Endothelial cell of umbilical vein (primary cell): ENCODE measurements around the gene HHATL.

Source experiments
- CTCF ChIP-seq, 2 donors: IDR thresholded peaks; 1 replicate in 1 of 2; 2 replicates in 1 of 2; pipeline ENCODE4 v1.5.1; 2011; ENCODE audit warnings: low read length in 2 of 2, mild to moderate bottlenecking in 2 of 2, moderate library complexity in 2 of 2, control low read depth in 1 of 2, inconsistent platforms in 1 of 2, low read depth in 1 of 2; ENCODE audit not compliant: insufficient read depth in 1 of 2; ENCODE audit errors: extremely low read depth in 1 of 2
- EZH2 ChIP-seq: IDR thresholded peaks from 2 replicates; pipeline ENCODE4 v1.6.1; 2012; ENCODE audit warnings: borderline replicate concordance, low read depth, mild to moderate bottlenecking, moderate library complexity, low read length, inconsistent platforms; ENCODE audit not compliant: severe bottlenecking
- GATA2 ChIP-seq: IDR thresholded peaks from 2 replicates; pipeline ENCODE4 v1.7.0; 2011; ENCODE audit warnings: low read depth, mild to moderate bottlenecking, moderate library complexity, mixed read lengths, low read length; ENCODE audit not compliant: insufficient read length, insufficient read depth
- MAX ChIP-seq: IDR thresholded peaks from 2 replicates; pipeline ENCODE4 v1.6.1; 2011; ENCODE audit not compliant: insufficient read depth, insufficient read length
- MYC ChIP-seq: IDR thresholded peaks from one replicate; pipeline ENCODE4 v1.6.1; 2011; ENCODE audit warnings: mild to moderate bottlenecking, low read depth, low read length
- POLR2A ChIP-seq: IDR thresholded peaks from 2 replicates; pipeline ENCODE4 v1.6.1; 2012; ENCODE audit warnings: low read depth, mild to moderate bottlenecking, control low read depth, low read length
- POLR2AphosphoS5 ChIP-seq: IDR thresholded peaks from 2 replicates; pipeline ENCODE4 v1.6.1; 2012; ENCODE audit warnings: low read depth, mild to moderate bottlenecking, control low read depth, low read length, moderate library complexity; ENCODE audit not compliant: insufficient read depth

GRCh38 chr3:42745291-42745745 is 42.7 kb upstream of the HHATL start:
- TF ChIP-seq EZH2: no peak
- no peak for TF ChIP-seq CTCF (IDR thresholded peaks at IDR 0.05; ENCODE audit: extremely low read depth in 1 of 2, insufficient read depth in 1 of 2, low read depth in 1 of 2, low read length in 2 of 2)
- TF ChIP-seq POLR2A: no peak
- TF ChIP-seq POLR2AphosphoS5: no peak
- TF ChIP-seq MYC: no peak
- TF ChIP-seq MAX: no peak
- TF ChIP-seq GATA2: no peak
